DOHH2 (cell line): ENCODE measurements around the gene JUND.
A peak's percentile ranks its signal among the peaks of the same experiment; 100 is the strongest.
"Not testable (repeated sequence)": the region's sequence is repeated elsewhere in the genome, so short reads cannot be mapped to it uniquely, and the experiment has no call there.

Source experiments
- H3F3A ChIP-seq: fragments of 200-600 bp; sonication (generic), shearing (Covaris generic); 2 replicates; pipeline ENCODE4 v1.6.0; 2016; ENCODE audit warnings: antibody characterized with exemption, mild to moderate bottlenecking; ENCODE audit not compliant: control insufficient read depth, insufficient read depth
- H3K27ac ChIP-seq: fragments of 200-600 bp; sonication (generic); 2 replicates; pipeline ENCODE4 v1.5.1; 2014; ENCODE audit warnings: low read depth, mild to moderate bottlenecking, low read length, moderate library complexity
- H3K27me3 ChIP-seq: fragments of 200-600 bp; sonication (generic); 2 replicates; pipeline ENCODE4 v1.6.1; 2014; ENCODE audit warnings: mild to moderate bottlenecking, low read length, mixed read lengths; ENCODE audit not compliant: control insufficient read depth
- H3K36me3 ChIP-seq: fragments of 200-600 bp; sonication (generic); 2 replicates; pipeline ENCODE4 v1.6.1; 2014; ENCODE audit warnings: mild to moderate bottlenecking, low read length, moderate library complexity, mixed read lengths; ENCODE audit not compliant: control insufficient read depth
- H3K4me1 ChIP-seq: fragments of 200-600 bp; sonication (generic); 2 replicates; pipeline ENCODE4 v1.6.1; 2014; ENCODE audit warnings: mild to moderate bottlenecking, low read length, mixed read lengths; ENCODE audit not compliant: control insufficient read depth
- H3K4me2 ChIP-seq: fragments of 200-600 bp; sonication (generic); 2 replicates; pipeline ENCODE4 v1.6.0; 2014; ENCODE audit warnings: mild to moderate bottlenecking, low read length, moderate library complexity
- H3K4me3 ChIP-seq: fragments of 200-600 bp; sonication (generic); 2 replicates; pipeline ENCODE4 v1.5.1; 2014; ENCODE audit warnings: mild to moderate bottlenecking, low read length, mixed read lengths
- H3K79me2 ChIP-seq: fragments of 200-600 bp; sonication (generic); 2 replicates; pipeline ENCODE4 v1.6.1; 2014; ENCODE audit warnings: mild to moderate bottlenecking, low read length, mixed read lengths; ENCODE audit not compliant: control insufficient read depth
- H3K9me2 ChIP-seq: fragments of 200-600 bp; sonication (generic); replicated peaks from 2 replicates; pipeline ENCODE4 v1.6.1; 2014; ENCODE audit warnings: mild to moderate bottlenecking, low read length, mixed read lengths; ENCODE audit not compliant: control insufficient read depth
- H3K9me3 ChIP-seq: fragments of 200-600 bp; sonication (generic); 2 replicates; pipeline ENCODE4 v1.6.1; 2014; ENCODE audit warnings: antibody characterized with exemption, low read length, mixed read lengths; ENCODE audit not compliant: control insufficient read depth, insufficient read depth
- H4K20me1 ChIP-seq: fragments of 200-600 bp; sonication (generic); 2 replicates; pipeline ENCODE4 v1.6.0; 2014; ENCODE audit warnings: low read depth, mild to moderate bottlenecking, antibody characterized with exemption, low read length, moderate library complexity; ENCODE audit not compliant: control insufficient read depth, insufficient read depth
- CTCF ChIP-seq: fragments of 200-600 bp; sonication (generic); IDR thresholded peaks from one replicate; pipeline ENCODE4 v1.5.1; 2014; ENCODE audit warnings: antibody characterized with exemption, mild to moderate bottlenecking, low read depth, low read length; ENCODE audit not compliant: poor library complexity, severe bottlenecking
- EZH2phosphoT487 ChIP-seq: fragments of 200-600 bp; sonication (generic); IDR thresholded peaks from 2 replicates; pipeline ENCODE4 v1.6.1; 2017; ENCODE audit warnings: borderline replicate concordance, mild to moderate bottlenecking, antibody characterized with exemption, low read length, moderate library complexity, mixed read lengths

JUND gene

GRCh38 chr19:18328340-18329034 lies 47.1 kb upstream of the JUND start:
- Histone ChIP-seq H3K36me3 (no peaks in the 10 kb centered on the region), H3K9me3 (no peaks in the 10 kb centered on the region), H3K9me2 (no peaks in the 10 kb centered on the region), H4K20me1 (no peaks in the 10 kb centered on the region), H3K27me3 (peaks cover 16% of the 10 kb centered on the region), H3K79me2 (0 out of 2 replicates have a peak, but pooled peaks cover 2% of the 10 kb centered on the region), H3K4me3 (peak overlapping the region; percentile 64), H3K27ac (no peak overlapping the region), H3K4me2 (peak overlapping the region; percentile 73), H3K4me1 (peaks cover 29% of the 10 kb centered on the region), H3F3A (peaks cover 12% of the 10 kb centered on the region)
- TF ChIP-seq CTCF = peak; percentile 85
- no peak for TF ChIP-seq EZH2phosphoT487

DNA sequence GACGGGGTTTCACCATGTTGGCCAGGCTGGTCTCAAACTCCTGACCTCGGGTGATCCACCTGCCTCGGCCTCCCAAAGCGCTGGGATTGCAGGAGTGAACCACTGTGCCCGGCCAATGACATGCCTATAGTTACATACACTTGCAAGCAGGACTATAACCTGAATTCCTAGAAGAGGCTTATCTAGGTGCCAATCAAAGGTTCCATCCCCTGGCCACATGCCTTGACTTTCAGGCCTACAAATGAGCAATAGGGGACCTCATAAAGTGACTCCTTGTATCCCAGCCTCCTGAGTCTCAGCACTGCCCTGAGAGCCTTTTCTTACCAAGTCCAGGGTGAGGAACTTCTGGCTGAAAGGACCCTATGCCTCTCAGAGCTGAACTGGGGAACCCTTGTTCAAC lies 45.4 kb upstream of the JUND start:
- Histone ChIP-seq H3K9me2 (no peaks in the 10 kb centered on the region), H3F3A (peaks cover 14% of the 10 kb centered on the region), H3K27ac (no peak overlapping the region)

DNA sequence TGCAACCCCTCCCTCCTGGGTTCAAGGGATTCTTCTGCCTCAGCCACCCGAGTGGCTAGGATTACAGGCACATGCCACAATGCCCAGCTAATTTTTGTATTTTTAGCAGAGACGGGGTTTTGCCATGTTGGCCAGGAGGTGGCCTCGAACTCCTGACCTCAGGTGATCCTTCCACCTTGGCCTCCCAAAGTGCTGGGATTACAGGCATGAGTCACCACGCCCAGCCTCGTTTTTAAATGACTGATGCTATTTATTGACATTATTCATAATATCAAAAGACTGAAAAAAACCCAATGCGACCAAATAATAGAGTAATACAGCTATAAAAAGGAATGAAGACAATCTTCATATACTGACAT lies 42.9 kb upstream of the JUND start:
- peak overlapping the region; percentile 95 for H3K4me2 ChIP-seq
- H3F3A ChIP-seq = peaks cover 16% of the 10 kb centered on the region
- not testable (repeated sequence) for H3K9me3 ChIP-seq, H3K4me3 ChIP-seq, H3K27me3 ChIP-seq, H3K9me2 ChIP-seq
- peaks cover 33% of the 10 kb centered on the region for H3K36me3 ChIP-seq
- H3K4me1 ChIP-seq = peaks cover 55% of the 10 kb centered on the region
- peaks cover 39% of the 10 kb centered on the region for H3K79me2 ChIP-seq
- H4K20me1 ChIP-seq = peaks cover 12% of the 10 kb centered on the region; the same call in 1 of the 2 replicates
- peak overlapping the region; percentile 85 for H3K27ac ChIP-seq

More for the DNA sequence above, 45.4 kb upstream of the JUND start:
- Histone ChIP-seq H3K36me3 (peaks cover 9% of the 10 kb centered on the region), H3K79me2 (peaks cover 14% of the 10 kb centered on the region), H3K27me3 (peaks cover 8% of the 10 kb centered on the region), H3K9me3 (no peaks in the 10 kb centered on the region), H3K4me2 (no peak overlapping the region), H3K4me1 (peaks cover 36% of the 10 kb centered on the region), H3K4me3 (no peak overlapping the region), H4K20me1 (no peaks in the 10 kb centered on the region)
- TF ChIP-seq EZH2phosphoT487 = no peak

GRCh38 chr19:18322759-18323460 lies 41.5 kb upstream of the JUND start, which contains the start of gene LSM4:
Gene LSM4, minus strand, starts transcription at chr19:18323076. Its CDS starts 56 bp downstream, at chr19:18323020.
- TF ChIP-seq CTCF (peak; percentile 44), EZH2phosphoT487 (no peak)
- peaks cover 41% of the 10 kb centered on the region for H3K36me3 ChIP-seq
- peak within 1 kb of the TSS; percentile 87 for H3K4me3 ChIP-seq
- peaks cover 50% of the 10 kb centered on the region for H3K4me1 ChIP-seq
- H3K4me2 ChIP-seq = peak within 1 kb of the TSS; percentile 98
- H3F3A ChIP-seq = peaks cover 16% of the 10 kb centered on the region
- no peaks in the 10 kb centered on the region for H3K9me3 ChIP-seq
- peaks cover 52% of the 10 kb centered on the region for H3K79me2 ChIP-seq
- H3K27me3 ChIP-seq = no peaks in the 10 kb centered on the region
- peaks cover 12% of the 10 kb centered on the region; the same call in 1 of the 2 replicates for H4K20me1 ChIP-seq
- no peaks in the 10 kb centered on the region for H3K9me2 ChIP-seq
- H3K27ac ChIP-seq = peak within 1 kb of the TSS; percentile 85
